ENCODE results near the gene UCP2.

UCP2 gene

DNA sequence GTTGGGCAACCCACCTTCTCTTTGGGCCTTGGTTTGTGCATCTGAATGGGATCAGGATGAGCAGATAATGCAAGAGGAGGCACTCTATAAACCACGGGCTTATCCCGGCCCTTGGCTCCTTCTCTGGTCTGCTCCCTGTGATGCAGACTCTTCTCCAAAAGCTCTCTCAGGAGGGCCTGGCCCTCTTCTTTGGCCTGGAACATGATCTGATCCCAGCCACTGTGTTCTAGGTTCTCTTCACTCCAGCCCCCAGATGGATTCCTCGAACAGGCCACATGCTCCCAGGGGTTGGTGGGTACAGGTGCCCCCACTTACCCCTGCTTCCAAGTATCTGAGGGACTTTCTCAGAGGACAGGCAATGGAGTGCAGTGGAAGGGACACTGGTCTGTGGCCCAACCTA, 35.0 kb upstream of the UCP2 start:
- Histone ChIP-seq H2AK5ac (ENCODE audit: low read depth, low read length) (no peak overlapping the region), H3K23ac (ENCODE audit: low read depth, low read length, poor library complexity) (no peak overlapping the region), H2AFZ (ENCODE audit: low read length) (no peak overlapping the region), H3K27me3 (ENCODE audit: control insufficient read depth in 3 of 3, insufficient read depth in 3 of 3, low read depth in 1 of 3, low read length in 3 of 3) (no peaks in the 10 kb centered on the region), H4K8ac (ENCODE audit: low read depth, low read length) (no peak overlapping the region), H3K36me3 (replicated peaks in 1 of 2; ENCODE audit: control insufficient read depth in 2 of 2, insufficient read depth in 2 of 2, low read length in 2 of 2) (peaks cover 12 to 73% of the 10 kb centered on the region in 2 donors), H3K9ac (ENCODE audit: low read depth, low read length, poor library complexity) (no peak overlapping the region), H3K27ac (replicated peaks; ENCODE audit: low read length) (no peak overlapping the region), H3K18ac (ENCODE audit: low read length) (no peak overlapping the region), H3K4me2 (ENCODE audit: insufficient read depth, low read length, poor library complexity, severe bottlenecking) (no peak overlapping the region), H3K79me1 (ENCODE audit: low read depth, low read length) (no peaks in the 10 kb centered on the region), H3K4me3 (ENCODE audit: low read length in 2 of 2) (no peak overlapping the region), H3K14ac (ENCODE audit: low read length) (no peak overlapping the region), H3K4ac (ENCODE audit: low read length) (no peak overlapping the region), H2BK15ac (ENCODE audit: low read length) (no peak overlapping the region), H3K9me3 (replicated peaks in 1 of 2; ENCODE audit: control insufficient read depth in 2 of 2, insufficient read depth in 1 of 2, low read depth in 1 of 2, low read length in 2 of 2) (no peaks in the 10 kb centered on the region), H4K91ac (ENCODE audit: low read depth, low read length, poor library complexity) (no peak overlapping the region), H2BK5ac (ENCODE audit: low read length) (no peak overlapping the region), H3K4me1 (ENCODE audit: control insufficient read depth in 2 of 2, insufficient read depth in 1 of 2, low read depth in 1 of 2, low read length in 2 of 2) (peaks cover 0 to 1% of the 10 kb centered on the region in 2 donors), H2BK12ac (ENCODE audit: low read length) (no peak overlapping the region), H2BK120ac (ENCODE audit: low read depth, low read length) (no peak overlapping the region)
- DNase-seq (ENCODE audit: low spot score) = no peak
- WGBS, 2 donors (ENCODE audit: extremely low coverage in 2 of 2, insufficient read length in 2 of 2, insufficient replicate concordance in 1 of 2) = no CpG with 5 or more reads among the region's 3 CpGs

DNA sequence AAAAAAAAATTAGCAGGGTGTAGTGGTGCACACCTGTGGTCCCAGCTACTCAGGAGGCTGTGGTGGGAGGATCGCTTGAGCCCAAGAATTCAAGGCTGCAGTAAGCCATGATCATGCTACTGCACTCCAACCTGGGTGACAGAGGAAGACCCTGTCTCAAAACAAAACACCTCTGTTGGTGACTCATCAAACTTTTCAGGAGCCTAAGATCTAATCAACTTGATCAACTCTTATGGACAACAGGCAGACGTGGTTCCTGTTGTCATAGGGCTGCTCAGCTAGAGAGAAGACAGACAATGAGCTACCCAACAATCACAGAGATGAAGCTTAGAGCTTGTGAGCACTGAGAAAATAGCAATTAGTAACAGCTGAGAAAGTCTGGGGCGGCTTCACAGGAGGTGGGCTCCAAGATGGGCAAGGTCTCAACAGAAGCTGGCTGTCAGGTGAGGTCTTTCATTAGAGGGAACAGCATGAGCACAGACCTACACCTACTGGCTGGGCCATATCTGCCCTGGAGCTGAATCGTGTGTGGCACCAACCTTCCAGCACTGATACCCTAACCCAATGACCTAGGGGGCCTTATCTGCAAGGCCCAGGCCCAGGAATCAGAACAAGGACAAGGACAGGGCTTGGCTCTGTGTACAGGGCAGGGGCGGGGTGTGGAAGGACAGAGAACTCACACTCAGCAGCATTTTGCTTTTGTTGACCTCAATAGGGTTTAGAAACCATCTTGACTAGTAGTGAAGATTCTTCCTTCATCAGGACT, 33.5 kb upstream of the UCP2 start:
- Histone ChIP-seq H3K27me3 (ENCODE audit: control insufficient read depth in 3 of 3, insufficient read depth in 3 of 3, low read depth in 1 of 3, low read length in 3 of 3) (no peaks in the 10 kb centered on the region), H2BK120ac (ENCODE audit: low read depth, low read length) (no peak overlapping the region), H4K91ac (ENCODE audit: low read depth, low read length, poor library complexity) (no peak overlapping the region), H3K9ac (ENCODE audit: low read depth, low read length, poor library complexity) (no peak overlapping the region), H2AFZ (ENCODE audit: low read length) (no peak overlapping the region), H2BK15ac (ENCODE audit: low read length) (no peak overlapping the region), H2BK12ac (ENCODE audit: low read length) (no peak overlapping the region), H4K8ac (ENCODE audit: low read depth, low read length) (no peak overlapping the region), H3K4me1 (ENCODE audit: control insufficient read depth in 2 of 2, insufficient read depth in 1 of 2, low read depth in 1 of 2, low read length in 2 of 2) (peaks cover 0 to 1% of the 10 kb centered on the region in 2 donors), H3K4ac (ENCODE audit: low read length) (no peak overlapping the region), H3K23ac (ENCODE audit: low read depth, low read length, poor library complexity) (no peak overlapping the region), H3K4me3 (ENCODE audit: low read length in 2 of 2) (no peak overlapping the region), H3K27ac (replicated peaks; ENCODE audit: low read length) (no peak overlapping the region), H3K14ac (ENCODE audit: low read length) (no peak overlapping the region), H2AK5ac (ENCODE audit: low read depth, low read length) (no peak overlapping the region), H3K9me3 (replicated peaks in 1 of 2; ENCODE audit: control insufficient read depth in 2 of 2, insufficient read depth in 1 of 2, low read depth in 1 of 2, low read length in 2 of 2) (no peaks in the 10 kb centered on the region), H2BK5ac (ENCODE audit: low read length) (no peak overlapping the region), H3K79me1 (ENCODE audit: low read depth, low read length) (no peaks in the 10 kb centered on the region), H3K36me3 (replicated peaks in 1 of 2; ENCODE audit: control insufficient read depth in 2 of 2, insufficient read depth in 2 of 2, low read length in 2 of 2) (peaks cover 16 to 78% of the 10 kb centered on the region in 2 donors), H3K18ac (ENCODE audit: low read length) (no peak overlapping the region), H3K4me2 (ENCODE audit: insufficient read depth, low read length, poor library complexity, severe bottlenecking) (no peak overlapping the region)
- DNase-seq (ENCODE audit: low spot score) = no peak
- WGBS, 2 donors (ENCODE audit: extremely low coverage in 2 of 2, insufficient read length in 2 of 2, insufficient replicate concordance in 1 of 2) = no CpG with 5 or more reads among the region's 5 CpGs

DNA sequence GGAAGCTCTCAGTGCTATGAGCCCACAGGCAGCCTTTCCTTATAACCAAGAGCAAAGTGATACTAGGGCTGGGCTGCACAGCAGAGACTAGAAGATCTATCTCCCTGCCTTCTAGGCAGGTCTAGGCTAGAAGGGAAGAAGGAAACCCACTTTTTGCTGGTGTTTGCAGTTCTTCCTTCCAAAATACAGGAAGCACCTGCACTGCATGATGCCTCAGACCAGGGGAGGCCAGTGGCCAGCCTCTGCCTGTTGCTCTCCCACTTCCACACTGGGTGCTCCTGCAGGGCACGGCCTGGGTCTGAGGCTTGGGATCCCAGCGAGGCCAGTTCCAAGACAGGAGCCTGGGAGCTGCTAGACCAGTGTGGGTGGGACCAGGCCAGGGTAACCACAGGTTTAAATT, 32.2 kb upstream of the UCP2 start:
- no peak overlapping the region for H3K27ac ChIP-seq (replicated peaks; ENCODE audit: low read length)
- no peak for DNase-seq (ENCODE audit: low spot score)
- H2AFZ ChIP-seq (ENCODE audit: low read length) = no peak overlapping the region
- H3K79me1 ChIP-seq (ENCODE audit: low read depth, low read length) = no peaks in the 10 kb centered on the region
- peaks cover 16 to 74% of the 10 kb centered on the region in 2 donors for H3K36me3 ChIP-seq (replicated peaks in 1 of 2; ENCODE audit: control insufficient read depth in 2 of 2, insufficient read depth in 2 of 2, low read length in 2 of 2)
- no peaks in the 10 kb centered on the region for H3K4me1 ChIP-seq (ENCODE audit: control insufficient read depth in 2 of 2, insufficient read depth in 1 of 2, low read depth in 1 of 2, low read length in 2 of 2)
- no peaks in the 10 kb centered on the region for H3K27me3 ChIP-seq (ENCODE audit: control insufficient read depth in 3 of 3, insufficient read depth in 3 of 3, low read depth in 1 of 3, low read length in 3 of 3)
- H4K91ac ChIP-seq (ENCODE audit: low read depth, low read length, poor library complexity) = no peak overlapping the region
- H3K23ac ChIP-seq (ENCODE audit: low read depth, low read length, poor library complexity) = no peak overlapping the region
- no peak overlapping the region for H2AK5ac ChIP-seq (ENCODE audit: low read depth, low read length)
- no peak overlapping the region for H3K4ac ChIP-seq (ENCODE audit: low read length)
- H2BK15ac ChIP-seq (ENCODE audit: low read length) = no peak overlapping the region
- no peak overlapping the region for H3K18ac ChIP-seq (ENCODE audit: low read length)
- no peak overlapping the region for H3K14ac ChIP-seq (ENCODE audit: low read length)
- H4K8ac ChIP-seq (ENCODE audit: low read depth, low read length) = no peak overlapping the region
- no peak overlapping the region for H3K4me2 ChIP-seq (ENCODE audit: insufficient read depth, low read length, poor library complexity, severe bottlenecking)
- H3K4me3 ChIP-seq (ENCODE audit: low read length in 2 of 2) = no peak overlapping the region
- WGBS, 2 donors (ENCODE audit: extremely low coverage in 2 of 2, insufficient read length in 2 of 2, insufficient replicate concordance in 1 of 2) = no CpG with 5 or more reads among the region's 2 CpGs
- H3K9ac ChIP-seq (ENCODE audit: low read depth, low read length, poor library complexity) = no peak overlapping the region
- H2BK5ac ChIP-seq (ENCODE audit: low read length) = no peak overlapping the region
- H2BK120ac ChIP-seq (ENCODE audit: low read depth, low read length) = no peak overlapping the region
- H2BK12ac ChIP-seq (ENCODE audit: low read length) = no peak overlapping the region
- no peaks in the 10 kb centered on the region for H3K9me3 ChIP-seq (replicated peaks in 1 of 2; ENCODE audit: control insufficient read depth in 2 of 2, insufficient read depth in 1 of 2, low read depth in 1 of 2, low read length in 2 of 2)

DNA sequence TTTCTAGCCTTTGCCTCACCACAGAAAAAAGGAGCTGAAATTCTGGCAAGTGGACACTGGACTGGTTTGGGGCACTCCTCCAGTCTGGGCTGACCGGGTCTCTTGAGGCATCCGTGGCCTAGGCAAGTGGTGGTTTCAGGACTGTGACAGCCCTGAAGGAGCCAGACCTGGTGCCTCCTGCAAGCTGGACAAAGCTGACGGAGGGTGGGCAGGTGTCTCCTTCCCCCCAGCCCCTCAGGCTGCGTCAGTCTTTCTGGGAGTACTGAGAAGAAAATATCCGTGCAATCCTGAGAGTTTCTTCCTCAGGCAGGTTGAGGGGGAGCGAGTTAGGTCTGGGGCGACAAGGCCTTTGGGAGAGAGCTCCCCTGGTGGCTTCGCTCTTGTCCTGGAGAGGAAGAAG, 30.5 kb upstream of the UCP2 start:
- Histone ChIP-seq H3K9me3 (replicated peaks in 1 of 2; ENCODE audit: control insufficient read depth in 2 of 2, insufficient read depth in 1 of 2, low read depth in 1 of 2, low read length in 2 of 2) (no peaks in the 10 kb centered on the region), H2AFZ (ENCODE audit: low read length) (no peak overlapping the region), H3K14ac (ENCODE audit: low read length) (no peak overlapping the region), H3K23ac (ENCODE audit: low read depth, low read length, poor library complexity) (no peak overlapping the region), H3K9ac (ENCODE audit: low read depth, low read length, poor library complexity) (no peak overlapping the region), H3K18ac (ENCODE audit: low read length) (no peak overlapping the region), H3K36me3 (replicated peaks in 1 of 2; ENCODE audit: control insufficient read depth in 2 of 2, insufficient read depth in 2 of 2, low read length in 2 of 2) (peaks cover 16 to 64% of the 10 kb centered on the region in 2 donors), H3K4me3 (ENCODE audit: low read length in 2 of 2) (no peak overlapping the region), H4K91ac (ENCODE audit: low read depth, low read length, poor library complexity) (no peak overlapping the region), H2BK15ac (ENCODE audit: low read length) (no peak overlapping the region), H3K4me2 (ENCODE audit: insufficient read depth, low read length, poor library complexity, severe bottlenecking) (no peak overlapping the region), H4K8ac (ENCODE audit: low read depth, low read length) (no peak overlapping the region), H2BK12ac (ENCODE audit: low read length) (no peak overlapping the region), H3K27me3 (ENCODE audit: control insufficient read depth in 3 of 3, insufficient read depth in 3 of 3, low read depth in 1 of 3, low read length in 3 of 3) (no peaks in the 10 kb centered on the region), H3K79me1 (ENCODE audit: low read depth, low read length) (no peaks in the 10 kb centered on the region), H3K27ac (replicated peaks; ENCODE audit: low read length) (no peak overlapping the region), H2AK5ac (ENCODE audit: low read depth, low read length) (no peak overlapping the region), H2BK5ac (ENCODE audit: low read length) (no peak overlapping the region), H3K4me1 (ENCODE audit: control insufficient read depth in 2 of 2, insufficient read depth in 1 of 2, low read depth in 1 of 2, low read length in 2 of 2) (peaks cover 0 to 2% of the 10 kb centered on the region in 2 donors), H2BK120ac (ENCODE audit: low read depth, low read length) (no peak overlapping the region), H3K4ac (ENCODE audit: low read length) (no peak overlapping the region)
- DNase-seq (ENCODE audit: low spot score) = no peak
- WGBS, 2 donors (ENCODE audit: extremely low coverage in 2 of 2, insufficient read length in 2 of 2, insufficient replicate concordance in 1 of 2) = no CpG with 5 or more reads among the region's 8 CpGs
